ENCODE results near the gene SPSB4.

The SPSB4 gene

GRCh38 chr3:141055536-141056445 is 4.6 kb downstream of the SPSB4 start:
- no peak for DNase-seq

- DNase-seq = no peak
These were observed 5.6 kb downstream of the SPSB4 start for GRCh38 chr3:141056751-141057171.

GRCh38 chr3:141057436-141057835 is 6.3 kb downstream of the SPSB4 start:
- no peak for DNase-seq

GRCh38 chr3:141057946-141058800 is 7.0 kb downstream of the SPSB4 start:
- DNase-seq = no peak

- DNase-seq = no peak
These were observed 7.8 kb downstream of the SPSB4 start for GRCh38 chr3:141058996-141059395.

- DNase-seq = no peak
These were observed 8.7 kb downstream of the SPSB4 start for GRCh38 chr3:141059816-141060215.

GRCh38 chr3:141060327-141060726 is 9.2 kb downstream of the SPSB4 start:
- no peak for DNase-seq

- no peak for DNase-seq
These were observed 12.7 kb downstream of the SPSB4 start for GRCh38 chr3:141063831-141064230.

- DNase-seq = no peak
These were observed 13.2 kb downstream of the SPSB4 start for GRCh38 chr3:141064255-141064926.

- no peak for DNase-seq
These were observed 14.1 kb downstream of the SPSB4 start for GRCh38 chr3:141065258-141065657.

GRCh38 chr3:141065841-141066805 is 15.0 kb downstream of the SPSB4 start:
- no peak for DNase-seq

- no peak for DNase-seq
These were observed 16.2 kb downstream of the SPSB4 start for GRCh38 chr3:141067206-141067974.

GRCh38 chr3:141070229-141070628 is 19.1 kb downstream of the SPSB4 start:
- no peak for DNase-seq

GRCh38 chr3:141070727-141071357 is 19.7 kb downstream of the SPSB4 start:
- DNase-seq = no peak

- no peak for DNase-seq
These were observed 20.6 kb downstream of the SPSB4 start for GRCh38 chr3:141071681-141072260.

GRCh38 chr3:141072950-141073349 is 21.8 kb downstream of the SPSB4 start:
- DNase-seq = no peak

GRCh38 chr3:141073580-141073979 is 22.4 kb downstream of the SPSB4 start:
- no peak for DNase-seq

- no peak for DNase-seq
These were observed 23.4 kb downstream of the SPSB4 start for GRCh38 chr3:141074529-141074928.

- DNase-seq = no peak
These were observed 25.1 kb downstream of the SPSB4 start for GRCh38 chr3:141076036-141076773.
